ENCODE measurements around the gene CLNK.

The CLNK gene

GRCh38 chr4:10667701-10668326, 16.8 kb downstream of the CLNK start:
- Histone ChIP-seq H3K36me3 (replicated peaks; ENCODE audit: low read depth, low read length) (no peaks in the 10 kb centered on the region), H3K79me2 (ENCODE audit: low read length) (no peaks in the 10 kb centered on the region), H3K4me1 (ENCODE audit: low read length) (no peaks in the 10 kb centered on the region), H3K27me3 (ENCODE audit: low read depth, low read length) (peaks cover 16% of the 10 kb centered on the region), H3K4me3 (ENCODE audit: low read length) (no peak overlapping the region), H3K27ac (ENCODE audit: low read length) (no peak overlapping the region), H3K9me3 (ENCODE audit: insufficient read depth, low read length) (no peaks in the 10 kb centered on the region), H3K9ac (ENCODE audit: low read length) (no peak overlapping the region), H4K20me1 (ENCODE audit: insufficient read depth, low read length) (no peaks in the 10 kb centered on the region), H2AFZ (ENCODE audit: low read depth, low read length) (no peak overlapping the region), H3K4me2 (ENCODE audit: low read length) (no peak overlapping the region)
- no peak for TF ChIP-seq EZH2phosphoT487 (IDR thresholded peaks at IDR 0.05; ENCODE audit: low read depth)
- TF ChIP-seq CTCF (IDR thresholded peaks at IDR 0.05; ENCODE audit: low read depth, low read length), result no peak

DNA sequence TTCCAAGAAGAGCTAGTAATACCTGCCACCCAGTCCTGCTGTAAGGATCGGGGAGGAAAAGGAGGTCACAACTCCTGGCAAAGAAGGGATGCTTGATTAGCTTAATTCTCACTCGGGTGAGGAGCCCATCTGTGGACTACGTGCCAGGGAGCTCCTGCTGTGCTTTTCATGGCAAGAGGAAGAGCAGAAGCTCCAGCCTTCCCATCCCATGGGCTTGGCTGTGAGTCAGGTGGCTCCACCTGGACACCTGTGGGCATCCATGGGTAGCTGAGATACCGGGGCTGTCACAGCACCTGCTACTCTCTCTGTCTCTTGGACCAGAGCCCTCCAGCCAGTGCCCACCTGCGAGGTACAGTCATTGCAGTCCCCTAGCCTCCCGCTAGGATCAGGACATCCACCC, 18.0 kb downstream of the CLNK start:
- H4K20me1 ChIP-seq (ENCODE audit: insufficient read depth, low read length), result no peaks in the 10 kb centered on the region
- TF ChIP-seq CTCF (IDR thresholded peaks at IDR 0.05; ENCODE audit: low read depth, low read length) (no peak), EZH2phosphoT487 (IDR thresholded peaks at IDR 0.05; ENCODE audit: low read depth) (no peak)
- H3K4me1 ChIP-seq (ENCODE audit: low read length), result no peaks in the 10 kb centered on the region

GRCh38 chr4:10664408-10664807, 20.2 kb downstream of the CLNK start:
- no peak overlapping the region for H3K4me2 ChIP-seq (ENCODE audit: low read length)
- H3K36me3 ChIP-seq (replicated peaks; ENCODE audit: low read depth, low read length), result no peaks in the 10 kb centered on the region
- no peak for TF ChIP-seq CTCF (IDR thresholded peaks at IDR 0.05; ENCODE audit: low read depth, low read length)
- TF ChIP-seq EZH2phosphoT487 (IDR thresholded peaks at IDR 0.05; ENCODE audit: low read depth), result no peak
- H4K20me1 ChIP-seq (ENCODE audit: insufficient read depth, low read length), result no peaks in the 10 kb centered on the region
- H3K9me3 ChIP-seq (ENCODE audit: insufficient read depth, low read length), result no peaks in the 10 kb centered on the region
- no peak overlapping the region for H3K27ac ChIP-seq (ENCODE audit: low read length)
- no peak overlapping the region for H3K9ac ChIP-seq (ENCODE audit: low read length)
- peaks cover 13% of the 10 kb centered on the region for H3K27me3 ChIP-seq (ENCODE audit: low read depth, low read length)
- no peaks in the 10 kb centered on the region for H3K79me2 ChIP-seq (ENCODE audit: low read length)
- H2AFZ ChIP-seq (ENCODE audit: low read depth, low read length), result no peak overlapping the region
- H3K4me1 ChIP-seq (ENCODE audit: low read length), result no peaks in the 10 kb centered on the region
- no peak overlapping the region for H3K4me3 ChIP-seq (ENCODE audit: low read length)

More for the DNA sequence above, 18.0 kb downstream of the CLNK start:
- no peak overlapping the region for H3K4me3 ChIP-seq (ENCODE audit: low read length)
- no peaks in the 10 kb centered on the region for H3K79me2 ChIP-seq (ENCODE audit: low read length)
- no peaks in the 10 kb centered on the region for H3K9me3 ChIP-seq (ENCODE audit: insufficient read depth, low read length)
- H3K4me2 ChIP-seq (ENCODE audit: low read length), result no peak overlapping the region
- H3K36me3 ChIP-seq (replicated peaks; ENCODE audit: low read depth, low read length), result no peaks in the 10 kb centered on the region
- H3K27me3 ChIP-seq (ENCODE audit: low read depth, low read length), result peaks cover 16% of the 10 kb centered on the region
- H2AFZ ChIP-seq (ENCODE audit: low read depth, low read length), result no peak overlapping the region
- H3K27ac ChIP-seq (ENCODE audit: low read length), result no peak overlapping the region
- no peak overlapping the region for H3K9ac ChIP-seq (ENCODE audit: low read length)

- Histone ChIP-seq H3K27me3 (ENCODE audit: low read depth, low read length) (peaks cover 13% of the 10 kb centered on the region), H3K4me1 (ENCODE audit: low read length) (no peaks in the 10 kb centered on the region), H2AFZ (ENCODE audit: low read depth, low read length) (no peak overlapping the region), H3K4me3 (ENCODE audit: low read length) (no peak overlapping the region), H3K9me3 (ENCODE audit: insufficient read depth, low read length) (no peaks in the 10 kb centered on the region), H3K27ac (ENCODE audit: low read length) (no peak overlapping the region), H3K79me2 (ENCODE audit: low read length) (no peaks in the 10 kb centered on the region), H3K9ac (ENCODE audit: low read length) (no peak overlapping the region), H3K36me3 (replicated peaks; ENCODE audit: low read depth, low read length) (no peaks in the 10 kb centered on the region), H3K4me2 (ENCODE audit: low read length) (no peak overlapping the region), H4K20me1 (ENCODE audit: insufficient read depth, low read length) (no peaks in the 10 kb centered on the region)
- TF ChIP-seq CTCF (IDR thresholded peaks at IDR 0.05; ENCODE audit: low read depth, low read length) (no peak), EZH2phosphoT487 (IDR thresholded peaks at IDR 0.05; ENCODE audit: low read depth) (no peak)
Observed at GRCh38 chr4:10662937-10663336, 21.6 kb downstream of the CLNK start.

Measured in OCI-LY3 (cell line).